ENCODE results near the gene FITM2. TPM values are rescaled to one million over a fixed set of nuclear protein-coding genes. Genes with fewer than 3 reads are reported as not detected.

FITM2 gene
- total RNA-seq, 1 donor = 7.2 TPM

DNA sequence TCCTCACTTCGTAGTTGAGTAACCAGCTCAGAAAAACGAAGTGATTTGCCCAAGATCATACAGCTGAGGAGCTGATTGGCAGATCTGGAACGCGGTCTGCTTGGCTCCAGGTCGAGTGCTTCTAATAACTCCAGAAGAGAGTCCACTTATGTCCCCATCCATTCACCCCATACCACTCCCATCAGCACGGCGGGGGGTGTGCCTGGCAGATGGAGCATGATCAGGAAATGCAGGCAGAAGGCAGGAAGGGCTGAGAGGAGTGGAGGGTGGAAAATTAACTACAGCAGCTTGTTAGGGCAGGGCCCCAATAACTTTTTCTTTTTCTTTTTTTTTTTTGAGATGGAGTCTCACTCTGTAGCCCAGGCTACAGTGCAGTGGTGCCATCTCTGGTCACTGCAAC is 15.0 kb downstream of the FITM2 start:
- no peak overlapping the region for H2AFZ ChIP-seq (ENCODE audit: low read length)
- no peak for DNase-seq (ENCODE audit: insufficient read length, low spot score, missing footprints)
- H4K20me1 ChIP-seq (ENCODE audit: insufficient read depth, low read length) = peaks cover 3% of the 10 kb centered on the region
- no peaks in the 10 kb centered on the region for H3K27me3 ChIP-seq (ENCODE audit: insufficient read depth, low read length)
- H3K4me2 ChIP-seq (ENCODE audit: insufficient read depth, low read length) = no peak overlapping the region
- no peaks in the 10 kb centered on the region for H3K79me2 ChIP-seq (ENCODE audit: insufficient read depth, low read length)
- H3K4me3 ChIP-seq (ENCODE audit: insufficient read depth, low read length) = no peak overlapping the region
- no peak overlapping the region for H3K27ac ChIP-seq (ENCODE audit: low read depth, low read length)
- no peaks in the 10 kb centered on the region for H3K36me3 ChIP-seq (ENCODE audit: insufficient read depth, low read length)
- no peaks in the 10 kb centered on the region for H3K9me3 ChIP-seq (ENCODE audit: low read depth, low read length)
- TF ChIP-seq, protein P1, sequence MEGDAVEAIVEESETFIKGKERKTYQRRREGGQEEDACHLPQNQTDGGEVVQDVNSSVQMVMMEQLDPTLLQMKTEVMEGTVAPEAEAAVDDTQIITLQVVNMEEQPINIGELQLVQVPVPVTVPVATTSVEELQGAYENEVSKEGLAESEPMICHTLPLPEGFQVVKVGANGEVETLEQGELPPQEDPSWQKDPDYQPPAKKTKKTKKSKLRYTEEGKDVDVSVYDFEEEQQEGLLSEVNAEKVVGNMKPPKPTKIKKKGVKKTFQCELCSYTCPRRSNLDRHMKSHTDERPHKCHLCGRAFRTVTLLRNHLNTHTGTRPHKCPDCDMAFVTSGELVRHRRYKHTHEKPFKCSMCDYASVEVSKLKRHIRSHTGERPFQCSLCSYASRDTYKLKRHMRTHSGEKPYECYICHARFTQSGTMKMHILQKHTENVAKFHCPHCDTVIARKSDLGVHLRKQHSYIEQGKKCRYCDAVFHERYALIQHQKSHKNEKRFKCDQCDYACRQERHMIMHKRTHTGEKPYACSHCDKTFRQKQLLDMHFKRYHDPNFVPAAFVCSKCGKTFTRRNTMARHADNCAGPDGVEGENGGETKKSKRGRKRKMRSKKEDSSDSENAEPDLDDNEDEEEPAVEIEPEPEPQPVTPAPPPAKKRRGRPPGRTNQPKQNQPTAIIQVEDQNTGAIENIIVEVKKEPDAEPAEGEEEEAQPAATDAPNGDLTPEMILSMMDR (IDR thresholded peaks at IDR 0.05; ENCODE audit: extremely low read depth, low read depth, low read length) = no peak
- H3K4me1 ChIP-seq (ENCODE audit: insufficient read depth, low read length) = no peaks in the 10 kb centered on the region

DNA sequence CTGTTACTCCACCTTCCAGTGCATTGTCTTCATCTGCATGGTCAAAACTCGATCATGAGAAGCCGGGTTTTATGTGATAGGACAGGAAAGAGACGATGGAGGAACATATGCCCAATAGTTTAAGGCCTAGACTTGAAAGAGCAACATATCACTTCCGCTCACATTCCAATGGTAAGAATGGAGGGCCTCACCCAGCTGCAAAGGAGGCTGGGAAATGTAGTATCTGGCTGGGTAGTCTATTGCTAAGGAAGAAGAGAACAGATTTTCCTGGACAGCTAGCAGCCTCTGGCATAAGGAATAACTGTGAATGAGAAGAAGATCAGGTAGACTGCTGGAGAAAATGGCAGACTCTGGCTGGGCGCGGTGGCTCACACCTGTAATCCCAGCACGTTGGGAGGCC is 19.2 kb downstream of the FITM2 start:
- peaks cover 3% of the 10 kb centered on the region for H4K20me1 ChIP-seq (ENCODE audit: insufficient read depth, low read length)
- H3K4me2 ChIP-seq (ENCODE audit: insufficient read depth, low read length) = no peak overlapping the region
- no peak overlapping the region for H3K27ac ChIP-seq (ENCODE audit: low read depth, low read length)
- DNase-seq (ENCODE audit: insufficient read length, low spot score, missing footprints) = no peak
- H3K9me3 ChIP-seq (ENCODE audit: low read depth, low read length) = no peaks in the 10 kb centered on the region
- H3K4me1 ChIP-seq (ENCODE audit: insufficient read depth, low read length) = no peaks in the 10 kb centered on the region
- no peaks in the 10 kb centered on the region for H3K36me3 ChIP-seq (ENCODE audit: insufficient read depth, low read length)
- H3K4me3 ChIP-seq (ENCODE audit: insufficient read depth, low read length) = no peak overlapping the region
- H2AFZ ChIP-seq (ENCODE audit: low read length) = no peak overlapping the region
- H3K27me3 ChIP-seq (ENCODE audit: insufficient read depth, low read length) = no peaks in the 10 kb centered on the region
- no peaks in the 10 kb centered on the region for H3K79me2 ChIP-seq (ENCODE audit: insufficient read depth, low read length)
- TF ChIP-seq, protein P1 (IDR thresholded peaks at IDR 0.05; ENCODE audit: extremely low read depth, low read depth, low read length) = no peak

DNA sequence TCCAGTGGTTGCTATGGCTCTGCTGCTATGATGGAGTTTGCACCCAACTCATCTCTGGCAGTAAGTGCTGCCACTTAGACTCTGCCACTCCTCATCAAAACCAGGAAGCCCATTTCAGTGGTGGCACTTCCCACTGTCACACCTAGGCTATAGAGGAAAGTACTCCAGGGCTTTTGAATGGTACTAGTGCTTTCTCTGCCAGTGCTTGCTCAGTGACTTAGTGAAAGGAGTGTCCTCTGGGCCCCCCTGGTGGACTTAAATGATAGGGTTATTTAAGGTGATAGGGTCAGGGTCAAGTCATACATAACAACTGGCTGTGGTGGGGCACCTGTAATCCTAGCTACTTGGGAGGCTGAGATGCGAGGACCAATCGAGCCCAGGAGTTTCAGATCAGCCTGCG is 22.8 kb downstream of the FITM2 start:
- Histone ChIP-seq H3K79me2 (ENCODE audit: insufficient read depth, low read length) (no peaks in the 10 kb centered on the region), H3K27ac (ENCODE audit: low read depth, low read length) (no peak overlapping the region), H4K20me1 (ENCODE audit: insufficient read depth, low read length) (no peaks in the 10 kb centered on the region), H3K27me3 (ENCODE audit: insufficient read depth, low read length) (no peaks in the 10 kb centered on the region), H3K4me2 (ENCODE audit: insufficient read depth, low read length) (no peak overlapping the region), H2AFZ (ENCODE audit: low read length) (no peak overlapping the region), H3K36me3 (ENCODE audit: insufficient read depth, low read length) (no peaks in the 10 kb centered on the region), H3K4me3 (ENCODE audit: insufficient read depth, low read length) (no peak overlapping the region), H3K4me1 (ENCODE audit: insufficient read depth, low read length) (no peaks in the 10 kb centered on the region), H3K9me3 (ENCODE audit: low read depth, low read length) (no peaks in the 10 kb centered on the region)
- no peak for DNase-seq (ENCODE audit: insufficient read length, low spot score, missing footprints)
- TF ChIP-seq, protein P1 (IDR thresholded peaks at IDR 0.05; ENCODE audit: extremely low read depth, low read depth, low read length) = no peak

DNA sequence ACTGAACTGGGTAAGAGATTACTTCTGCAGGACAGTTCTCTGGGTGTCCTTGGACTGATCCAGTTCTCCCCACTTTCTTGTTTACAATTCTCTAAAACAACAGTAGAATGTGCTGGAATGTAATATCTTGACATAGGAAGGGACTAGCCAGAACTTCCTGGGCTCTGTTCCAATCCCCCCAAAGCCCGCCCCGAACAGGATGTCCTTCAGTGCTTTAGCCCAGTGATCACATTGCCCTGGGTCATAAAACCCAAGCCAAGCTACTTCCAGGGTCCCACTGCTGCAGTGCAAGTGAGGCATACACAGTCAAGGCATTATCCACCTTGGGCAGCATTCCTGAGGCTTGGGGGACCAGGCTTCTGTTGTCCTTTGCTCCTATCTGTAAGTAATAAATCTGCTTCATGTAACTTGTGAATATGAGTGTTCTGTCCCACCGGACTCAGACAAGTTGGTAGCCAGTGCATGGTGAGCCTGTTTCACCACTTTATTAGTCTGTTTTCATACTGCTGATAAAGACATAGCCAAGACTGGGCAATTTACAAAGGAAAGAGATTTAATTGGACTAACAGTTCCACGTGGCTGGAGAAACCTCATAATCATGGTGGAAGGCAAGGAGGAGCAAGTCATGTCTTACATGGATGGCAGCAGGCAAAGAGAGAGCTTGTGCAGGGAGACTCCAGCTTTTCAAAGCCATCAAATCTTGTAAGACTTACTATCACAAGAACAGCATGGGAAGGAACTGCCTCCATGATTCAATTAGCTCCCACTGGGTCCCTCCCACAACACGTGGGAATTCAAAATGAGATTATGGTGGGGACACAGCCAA is 23.5 kb downstream of the FITM2 start:
- no peak overlapping the region for H3K27ac ChIP-seq (ENCODE audit: low read depth, low read length)
- no peak overlapping the region for H3K4me3 ChIP-seq (ENCODE audit: insufficient read depth, low read length)
- H3K27me3 ChIP-seq (ENCODE audit: insufficient read depth, low read length) = no peaks in the 10 kb centered on the region
- no peaks in the 10 kb centered on the region for H3K9me3 ChIP-seq (ENCODE audit: low read depth, low read length)
- no peaks in the 10 kb centered on the region for H3K4me1 ChIP-seq (ENCODE audit: insufficient read depth, low read length)
- no peak overlapping the region for H3K4me2 ChIP-seq (ENCODE audit: insufficient read depth, low read length)
- TF ChIP-seq, protein P1 (IDR thresholded peaks at IDR 0.05; ENCODE audit: extremely low read depth, low read depth, low read length) = no peak
- H3K79me2 ChIP-seq (ENCODE audit: insufficient read depth, low read length) = no peaks in the 10 kb centered on the region
- no peak for DNase-seq (ENCODE audit: insufficient read length, low spot score, missing footprints)
- no peak overlapping the region for H2AFZ ChIP-seq (ENCODE audit: low read length)
- no peaks in the 10 kb centered on the region for H3K36me3 ChIP-seq (ENCODE audit: insufficient read depth, low read length)
- H4K20me1 ChIP-seq (ENCODE audit: insufficient read depth, low read length) = no peaks in the 10 kb centered on the region

Measured in osteoblast (primary cell).